DND-41 (cell line): Measurements from ENCODE around the gene SLC66A2.

ENCODE experiments used
- EZH2 ChIP-seq: IDR thresholded peaks from 3 replicates; pipeline ENCODE4 v1.6.1; 2012; ENCODE audit warnings: borderline replicate concordance, low read depth, mild to moderate bottlenecking, moderate library complexity, low read length, inconsistent platforms; ENCODE audit not compliant: severe bottlenecking
- TF ChIP-seq, protein P1 (sequence below): IDR thresholded peaks from 2 replicates; pipeline ENCODE4 v1.5.1; 2012; ENCODE audit warnings: borderline replicate concordance, low read length, moderate library complexity, mild to moderate bottlenecking; ENCODE audit not compliant: poor library complexity, severe bottlenecking; ENCODE audit errors: extremely low read depth

DNA sequence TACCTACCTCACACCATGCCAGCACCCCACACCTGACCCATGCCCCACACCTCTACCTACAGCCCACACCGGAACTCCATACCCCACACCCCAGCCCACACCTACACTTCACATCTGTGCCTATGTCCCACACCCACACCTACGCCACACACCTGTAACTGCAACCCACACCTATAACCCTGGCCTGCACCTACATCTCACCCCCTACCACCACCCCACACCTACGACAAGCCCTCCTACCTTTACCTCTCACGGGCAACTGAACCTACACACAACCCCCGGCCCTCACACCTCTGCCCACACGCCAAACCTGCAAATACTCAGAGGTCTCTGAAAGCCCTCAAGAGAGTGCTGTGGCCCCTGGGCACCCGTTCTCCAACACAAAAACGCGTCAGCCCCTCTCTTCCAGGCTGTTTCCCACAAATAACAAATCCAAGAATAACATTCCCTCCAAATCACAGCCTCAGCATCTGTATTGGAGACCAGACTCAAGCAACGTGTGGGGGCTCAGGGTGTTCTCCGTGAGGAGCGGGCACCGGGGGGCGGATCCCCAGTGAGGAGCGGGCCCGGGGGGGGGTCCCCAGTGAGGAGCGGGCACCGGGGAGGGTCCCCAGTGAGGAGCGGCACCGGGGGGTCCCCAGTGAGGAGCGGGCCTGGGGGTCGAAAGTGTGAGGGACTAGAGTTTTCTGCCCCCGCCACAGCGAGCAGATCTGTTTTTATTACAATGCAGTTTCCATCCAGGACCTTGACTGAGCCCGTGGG is 33.4 kb downstream of the SLC66A2 start:
- TF ChIP-seq, protein P1, sequence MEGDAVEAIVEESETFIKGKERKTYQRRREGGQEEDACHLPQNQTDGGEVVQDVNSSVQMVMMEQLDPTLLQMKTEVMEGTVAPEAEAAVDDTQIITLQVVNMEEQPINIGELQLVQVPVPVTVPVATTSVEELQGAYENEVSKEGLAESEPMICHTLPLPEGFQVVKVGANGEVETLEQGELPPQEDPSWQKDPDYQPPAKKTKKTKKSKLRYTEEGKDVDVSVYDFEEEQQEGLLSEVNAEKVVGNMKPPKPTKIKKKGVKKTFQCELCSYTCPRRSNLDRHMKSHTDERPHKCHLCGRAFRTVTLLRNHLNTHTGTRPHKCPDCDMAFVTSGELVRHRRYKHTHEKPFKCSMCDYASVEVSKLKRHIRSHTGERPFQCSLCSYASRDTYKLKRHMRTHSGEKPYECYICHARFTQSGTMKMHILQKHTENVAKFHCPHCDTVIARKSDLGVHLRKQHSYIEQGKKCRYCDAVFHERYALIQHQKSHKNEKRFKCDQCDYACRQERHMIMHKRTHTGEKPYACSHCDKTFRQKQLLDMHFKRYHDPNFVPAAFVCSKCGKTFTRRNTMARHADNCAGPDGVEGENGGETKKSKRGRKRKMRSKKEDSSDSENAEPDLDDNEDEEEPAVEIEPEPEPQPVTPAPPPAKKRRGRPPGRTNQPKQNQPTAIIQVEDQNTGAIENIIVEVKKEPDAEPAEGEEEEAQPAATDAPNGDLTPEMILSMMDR: no peak
- TF ChIP-seq EZH2: no peak
